SK-N-SH treated with all-trans-retinoic acid at 6 μM for 48 hours (cell line): ENCODE measurements around the gene SEMA3E.

ENCODE experiments used
- ATAC-seq: fragments of 200-7000 bp; cut with Tn5 transposase; 3 replicates; pipeline ENCODE4 v1.9.1; 2020; ENCODE audit warnings: mild to moderate bottlenecking, moderate library complexity
- ARNTL ChIP-seq: fragments of 450-650 bp; formaldehyde crosslinking; IDR thresholded peaks from 2 replicates; pipeline ENCODE4 v1.5.0; 2020; ENCODE audit warnings: low read depth, mild to moderate bottlenecking, moderate library complexity, borderline replicate concordance
- BACH2 ChIP-seq: fragments of 250-450 bp; sonication (Bioruptor Pico); IDR thresholded peaks from 2 replicates; pipeline ENCODE4 v1.9.0; 2021; ENCODE audit warnings: mild to moderate bottlenecking, borderline replicate concordance
- CSDC2 ChIP-seq: fragments of 250-450 bp; sonication (Bioruptor Pico); IDR thresholded peaks from 2 replicates; pipeline ENCODE4 v1.5.0; 2020; ENCODE audit warnings: mild to moderate bottlenecking, moderate library complexity
- ESRRG ChIP-seq: fragments of 250-450 bp; sonication (Bioruptor Pico); IDR thresholded peaks from 2 replicates; pipeline ENCODE4 v1.6.1; 2021; ENCODE audit warnings: mild to moderate bottlenecking
- GLIS3 ChIP-seq: fragments of 250-450 bp; sonication (Bioruptor Pico); IDR thresholded peaks from 2 replicates; pipeline ENCODE4 v1.5.0; 2020; ENCODE audit warnings: mild to moderate bottlenecking, moderate library complexity
- ISL1 ChIP-seq: fragments of 250-450 bp; sonication (Bioruptor Pico); IDR thresholded peaks from 2 replicates; pipeline ENCODE4 v2.1.2; 2022; ENCODE audit warnings: mild to moderate bottlenecking, moderate library complexity
- OSR1 ChIP-seq: fragments of 250-450 bp; sonication (Bioruptor Pico); IDR thresholded peaks from 2 replicates; pipeline ENCODE4 v1.8.0; 2022; ENCODE audit warnings: moderate library complexity, mild to moderate bottlenecking, inconsistent platforms
- PPARA ChIP-seq: fragments of 250-450 bp; sonication (Bioruptor Pico); IDR thresholded peaks from 2 replicates; pipeline ENCODE4 v1.5.0; 2020; ENCODE audit warnings: mild to moderate bottlenecking, borderline replicate concordance
- RARB ChIP-seq: fragments of 250-450 bp; sonication (Bioruptor Pico); IDR thresholded peaks from 2 replicates; pipeline ENCODE4 v1.8.0; 2021; ENCODE audit warnings: mild to moderate bottlenecking, moderate library complexity
- SNAI2 ChIP-seq: fragments of 250-450 bp; sonication (Bioruptor Pico); IDR thresholded peaks from 2 replicates; pipeline ENCODE4 v1.5.0; 2020; ENCODE audit warnings: mild to moderate bottlenecking, moderate library complexity
- TCF4 ChIP-seq: fragments of 250-450 bp; sonication (Bioruptor Pico); IDR thresholded peaks from 2 replicates; pipeline ENCODE4 v1.8.0; 2021; ENCODE audit warnings: mild to moderate bottlenecking, moderate library complexity, borderline replicate concordance
- TOX ChIP-seq: fragments of 250-450 bp; sonication (Bioruptor Pico); IDR thresholded peaks from 2 replicates; pipeline ENCODE4 v1.8.0; 2021; ENCODE audit warnings: mild to moderate bottlenecking, moderate library complexity, borderline replicate concordance
- ZC3H10 ChIP-seq: fragments of 250-450 bp; sonication (Bioruptor Pico); IDR thresholded peaks from 2 replicates; pipeline ENCODE4 v1.5.1; 2021; ENCODE audit warnings: mild to moderate bottlenecking, moderate library complexity
- ZFP3 ChIP-seq: fragments of 250-450 bp; sonication (Bioruptor Pico); IDR thresholded peaks from 2 replicates; pipeline ENCODE4 v1.5.0; 2020; ENCODE audit warnings: mild to moderate bottlenecking, moderate library complexity
- ZFP30 ChIP-seq: fragments of 450-650 bp; formaldehyde crosslinking; IDR thresholded peaks from 2 replicates; pipeline ENCODE4 v1.5.0; 2022; ENCODE audit warnings: mild to moderate bottlenecking, moderate library complexity
- ZNF565 ChIP-seq: fragments of 450-650 bp; formaldehyde crosslinking; conservative IDR thresholded peaks from 2 replicates; pipeline ENCODE4 v1.5.0; 2020; ENCODE audit warnings: low read depth, mild to moderate bottlenecking, moderate library complexity
- ZNF70 ChIP-seq: fragments of 450-650 bp; formaldehyde crosslinking; IDR thresholded peaks from 2 replicates; pipeline ENCODE4 v1.5.0; 2020; ENCODE audit warnings: mild to moderate bottlenecking, moderate library complexity
- ZNF8 ChIP-seq: fragments of 450-650 bp; formaldehyde crosslinking; IDR thresholded peaks from 2 replicates; pipeline ENCODE4 v1.5.0; 2020; ENCODE audit warnings: mild to moderate bottlenecking, moderate library complexity
- TF ChIP-seq, protein P1 (sequence below): fragments of 250-450 bp; sonication (Bioruptor Pico); IDR thresholded peaks from 2 replicates; pipeline ENCODE4 v1.5.1; 2021; ENCODE audit warnings: mild to moderate bottlenecking, moderate library complexity
- TF ChIP-seq, protein P2 (sequence below): fragments of 250-450 bp; sonication (Bioruptor Pico); IDR thresholded peaks from 2 replicates; pipeline ENCODE4 v1.5.0; 2020; ENCODE audit warnings: mild to moderate bottlenecking, moderate library complexity
- TF ChIP-seq, protein P3 (sequence below): fragments of 250-450 bp; sonication (Bioruptor Pico); IDR thresholded peaks from 2 replicates; pipeline ENCODE4 v1.5.1; 2020; ENCODE audit warnings: low read depth, mild to moderate bottlenecking, moderate library complexity

Gene SEMA3E

DNA sequence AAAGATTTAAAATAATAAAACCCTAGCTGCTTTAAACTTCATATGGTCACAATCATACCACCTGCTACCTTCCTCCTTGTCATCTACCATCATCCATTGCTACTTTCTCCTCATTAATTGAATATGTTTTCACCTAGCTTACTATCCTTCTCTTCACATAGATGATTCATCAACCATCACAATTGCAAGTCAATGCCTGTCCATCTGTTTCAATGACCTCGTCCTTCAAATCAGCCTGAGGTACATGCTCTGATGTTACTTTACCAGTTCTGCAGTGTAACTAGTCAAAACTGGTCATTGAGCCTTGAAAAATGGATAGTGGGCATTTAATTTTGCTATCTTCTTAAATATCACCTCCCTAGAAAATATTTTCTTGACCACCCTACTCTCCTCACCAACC is 164.7 kb downstream of the SEMA3E start:
- no peak for ATAC-seq
- TF ChIP-seq, protein P1, sequence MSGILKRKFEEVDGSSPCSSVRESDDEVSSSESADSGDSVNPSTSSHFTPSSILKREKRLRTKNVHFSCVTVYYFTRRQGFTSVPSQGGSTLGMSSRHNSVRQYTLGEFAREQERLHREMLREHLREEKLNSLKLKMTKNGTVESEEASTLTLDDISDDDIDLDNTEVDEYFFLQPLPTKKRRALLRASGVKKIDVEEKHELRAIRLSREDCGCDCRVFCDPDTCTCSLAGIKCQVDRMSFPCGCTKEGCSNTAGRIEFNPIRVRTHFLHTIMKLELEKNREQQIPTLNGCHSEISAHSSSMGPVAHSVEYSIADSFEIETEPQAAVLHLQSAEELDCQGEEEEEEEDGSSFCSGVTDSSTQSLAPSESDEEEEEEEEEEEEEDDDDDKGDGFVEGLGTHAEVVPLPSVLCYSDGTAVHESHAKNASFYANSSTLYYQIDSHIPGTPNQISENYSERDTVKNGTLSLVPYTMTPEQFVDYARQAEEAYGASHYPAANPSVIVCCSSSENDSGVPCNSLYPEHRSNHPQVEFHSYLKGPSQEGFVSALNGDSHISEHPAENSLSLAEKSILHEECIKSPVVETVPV (CRISPR knock-in tag), result no peak
- TF ChIP-seq SNAI2 (CRISPR knock-in tag) (no peak), ESRRG (CRISPR knock-in tag) (no peak), ZNF565 (no peak), RARB (CRISPR knock-in tag) (no peak), TOX (no peak), TCF4 (CRISPR knock-in tag) (no peak), ZNF8 (CRISPR knock-in tag) (no peak), GLIS3 (CRISPR knock-in tag) (no peak), OSR1 (no peak), ZFP3 (CRISPR knock-in tag) (no peak), PPARA (CRISPR knock-in tag) (no peak), ZC3H10 (CRISPR knock-in tag) (no peak), ZNF70 (CRISPR knock-in tag) (no peak), ZFP30 (CRISPR knock-in tag) (no peak), BACH2 (CRISPR knock-in tag) (no peak), CSDC2 (CRISPR knock-in tag) (no peak)
- TF ChIP-seq, protein P2, sequence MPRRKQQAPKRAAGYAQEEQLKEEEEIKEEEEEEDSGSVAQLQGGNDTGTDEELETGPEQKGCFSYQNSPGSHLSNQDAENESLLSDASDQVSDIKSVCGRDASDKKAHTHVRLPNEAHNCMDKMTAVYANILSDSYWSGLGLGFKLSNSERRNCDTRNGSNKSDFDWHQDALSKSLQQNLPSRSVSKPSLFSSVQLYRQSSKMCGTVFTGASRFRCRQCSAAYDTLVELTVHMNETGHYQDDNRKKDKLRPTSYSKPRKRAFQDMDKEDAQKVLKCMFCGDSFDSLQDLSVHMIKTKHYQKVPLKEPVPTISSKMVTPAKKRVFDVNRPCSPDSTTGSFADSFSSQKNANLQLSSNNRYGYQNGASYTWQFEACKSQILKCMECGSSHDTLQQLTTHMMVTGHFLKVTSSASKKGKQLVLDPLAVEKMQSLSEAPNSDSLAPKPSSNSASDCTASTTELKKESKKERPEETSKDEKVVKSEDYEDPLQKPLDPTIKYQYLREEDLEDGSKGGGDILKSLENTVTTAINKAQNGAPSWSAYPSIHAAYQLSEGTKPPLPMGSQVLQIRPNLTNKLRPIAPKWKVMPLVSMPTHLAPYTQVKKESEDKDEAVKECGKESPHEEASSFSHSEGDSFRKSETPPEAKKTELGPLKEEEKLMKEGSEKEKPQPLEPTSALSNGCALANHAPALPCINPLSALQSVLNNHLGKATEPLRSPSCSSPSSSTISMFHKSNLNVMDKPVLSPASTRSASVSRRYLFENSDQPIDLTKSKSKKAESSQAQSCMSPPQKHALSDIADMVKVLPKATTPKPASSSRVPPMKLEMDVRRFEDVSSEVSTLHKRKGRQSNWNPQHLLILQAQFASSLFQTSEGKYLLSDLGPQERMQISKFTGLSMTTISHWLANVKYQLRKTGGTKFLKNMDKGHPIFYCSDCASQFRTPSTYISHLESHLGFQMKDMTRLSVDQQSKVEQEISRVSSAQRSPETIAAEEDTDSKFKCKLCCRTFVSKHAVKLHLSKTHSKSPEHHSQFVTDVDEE, result no peak
- TF ChIP-seq, protein P3, sequence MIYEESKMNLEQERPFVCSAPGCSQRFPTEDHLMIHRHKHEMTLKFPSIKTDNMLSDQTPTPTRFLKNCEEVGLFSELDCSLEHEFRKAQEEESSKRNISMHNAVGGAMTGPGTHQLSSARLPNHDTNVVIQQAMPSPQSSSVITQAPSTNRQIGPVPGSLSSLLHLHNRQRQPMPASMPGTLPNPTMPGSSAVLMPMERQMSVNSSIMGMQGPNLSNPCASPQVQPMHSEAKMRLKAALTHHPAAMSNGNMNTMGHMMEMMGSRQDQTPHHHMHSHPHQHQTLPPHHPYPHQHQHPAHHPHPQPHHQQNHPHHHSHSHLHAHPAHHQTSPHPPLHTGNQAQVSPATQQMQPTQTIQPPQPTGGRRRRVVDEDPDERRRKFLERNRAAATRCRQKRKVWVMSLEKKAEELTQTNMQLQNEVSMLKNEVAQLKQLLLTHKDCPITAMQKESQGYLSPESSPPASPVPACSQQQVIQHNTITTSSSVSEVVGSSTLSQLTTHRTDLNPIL, result no peak

DNA sequence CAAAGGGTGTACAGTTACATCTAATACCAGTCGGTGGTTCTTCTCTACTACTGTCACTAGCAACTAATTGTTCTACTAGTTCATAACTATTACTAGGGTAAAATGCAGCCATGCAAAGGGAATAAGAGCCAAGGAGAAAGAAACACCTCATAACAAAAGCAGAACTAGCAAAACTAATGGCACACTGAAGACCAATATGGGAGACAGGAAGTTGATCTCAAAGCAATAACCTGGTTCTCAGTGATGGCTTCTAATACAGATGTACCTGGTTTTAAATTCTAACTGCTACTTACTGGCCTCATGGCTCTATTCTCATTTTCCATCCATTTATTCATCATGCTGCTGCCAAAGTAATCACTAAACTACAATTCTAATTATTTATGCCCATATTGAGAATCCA is 170.3 kb downstream of the SEMA3E start:
- TF ChIP-seq, protein P3, result no peak
- TF ChIP-seq CSDC2 (CRISPR knock-in tag), result no peak
- TF ChIP-seq ISL1, result no peak
- no peak for TF ChIP-seq TOX
- TF ChIP-seq OSR1, result no peak
- TF ChIP-seq ESRRG (CRISPR knock-in tag), result no peak
- TF ChIP-seq, protein P1 (CRISPR knock-in tag), result no peak
- no peak for TF ChIP-seq ZFP3 (CRISPR knock-in tag)
- no peak for TF ChIP-seq TCF4 (CRISPR knock-in tag)
- TF ChIP-seq ZNF8 (CRISPR knock-in tag), result no peak
- no peak for TF ChIP-seq RARB (CRISPR knock-in tag)
- TF ChIP-seq, all 23 proteins: peak for 0
- no peak for ATAC-seq

DNA sequence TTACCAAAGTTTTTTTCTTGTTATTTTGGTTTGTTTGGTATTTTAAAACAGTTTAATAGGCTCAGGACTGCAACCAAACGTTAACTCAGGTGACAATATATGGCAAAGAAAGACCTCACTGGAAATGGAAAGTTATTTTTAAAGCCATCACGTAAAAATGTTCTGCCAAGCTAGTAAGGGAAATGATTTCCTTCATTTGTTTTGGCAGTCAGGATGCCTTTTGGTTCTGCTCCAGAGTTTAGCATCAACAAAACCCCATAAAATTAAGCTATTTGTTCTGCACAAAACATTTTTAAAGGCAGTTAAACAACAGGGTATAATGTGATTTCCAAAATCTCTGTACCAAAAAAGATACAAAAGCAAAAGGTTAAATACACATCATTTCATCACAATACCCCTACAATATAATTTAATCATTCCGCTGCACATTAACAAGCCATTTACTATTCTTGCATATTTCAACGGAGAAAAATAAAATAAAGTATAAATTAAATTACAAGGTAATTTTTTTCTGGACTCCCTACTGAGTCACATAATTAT is 172.4 kb downstream of the SEMA3E start:
- no peak for ATAC-seq
- TF ChIP-seq ISL1 (peak; percentile 76), ARNTL (CRISPR knock-in tag) (no peak)

DNA sequence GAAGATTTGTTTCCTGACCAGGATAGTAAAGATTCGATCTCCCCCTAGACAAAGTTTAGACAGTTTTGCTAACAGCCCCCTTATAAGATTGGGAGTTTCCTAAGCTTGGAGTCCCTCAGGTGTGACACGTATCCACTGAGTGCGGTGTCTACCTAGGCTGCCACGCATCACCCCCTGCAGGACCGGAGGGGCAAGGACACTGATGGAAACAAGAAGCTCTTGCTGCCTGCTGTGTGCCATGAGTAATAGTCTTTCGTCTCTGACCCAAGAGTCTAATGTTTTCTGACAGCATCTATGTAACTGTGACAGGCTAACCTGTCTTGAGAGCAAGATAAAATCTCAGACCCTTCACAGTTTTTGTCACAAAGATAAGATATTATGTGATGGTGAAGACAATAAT is 173.5 kb downstream of the SEMA3E start:
- ATAC-seq, result peak; percentile 43; the same call in 1 of the 3 replicates
- no peak for TF ChIP-seq PPARA (CRISPR knock-in tag)
- 0 out of 2 replicates have a peak, but pooled peaks have one; percentile 18 for TF ChIP-seq ISL1
